Activated naive CD4-positive, alpha-beta T cell treated with anti-CD3 and anti-CD28 coated beads, Interleukin-2, amount 10 ng/mL, durations not matched to agents 7 days and 5 days (primary cell): ENCODE results near the gene PYGL.

Experiments
- CTCF ChIA-PET: fragments of 350-600 bp; sonication (Branson Sonifier 250); formaldehyde crosslinking; loops from one replicate; lab custom pipeline; 2021; ENCODE audit warnings: antibody characterized with exemption; lab: Charles Lee
- DNase-seq: peaks from one replicate; pipeline ENCODE4 v3.0.0-alpha.2; 2020
- H3K27ac Mint-ChIP-seq: one replicate; pipeline ENCODE4 v1.8.0; 2021; ENCODE audit warnings: mild to moderate bottlenecking, moderate library complexity, mixed read lengths
- H3K27me3 Mint-ChIP-seq: one replicate; pipeline ENCODE4 v1.8.0; 2021; ENCODE audit warnings: mild to moderate bottlenecking, mixed read lengths
- H3K36me3 Mint-ChIP-seq: one replicate; pipeline ENCODE4 v1.8.0; 2021; ENCODE audit warnings: mixed read lengths
- H3K4me1 Mint-ChIP-seq: one replicate; pipeline ENCODE4 v1.8.0; 2021; ENCODE audit warnings: mixed read lengths
- H3K4me3 Mint-ChIP-seq: one replicate; pipeline ENCODE4 v1.8.0; 2021; ENCODE audit warnings: mild to moderate bottlenecking, moderate library complexity, mixed read lengths
- H3K9me3 Mint-ChIP-seq: one replicate; pipeline ENCODE4 v1.8.0; 2021; ENCODE audit warnings: mixed read lengths

PYGL gene

GRCh38 chr14:50862036-50862570 lies 82.2 kb downstream of the PYGL start:
- H3K36me3 Mint-ChIP-seq: no peaks in the 10 kb centered on the region
- CTCF ChIA-PET: interaction anchor here (0.8 to 5.9 kb wide), 10 partner anchors 9 to 319 kb away, joined by 3 to 149 read pairs (median 4); no protein-coding TSS in a partner anchor
- no peak overlapping the region for H3K4me3 Mint-ChIP-seq
- no peak overlapping the region for H3K27ac Mint-ChIP-seq
- H3K27me3 Mint-ChIP-seq: peaks cover 40% of the 10 kb centered on the region
- DNase-seq: no peak
- no peaks in the 10 kb centered on the region for H3K9me3 Mint-ChIP-seq
- peaks cover 22% of the 10 kb centered on the region for H3K4me1 Mint-ChIP-seq

DNA sequence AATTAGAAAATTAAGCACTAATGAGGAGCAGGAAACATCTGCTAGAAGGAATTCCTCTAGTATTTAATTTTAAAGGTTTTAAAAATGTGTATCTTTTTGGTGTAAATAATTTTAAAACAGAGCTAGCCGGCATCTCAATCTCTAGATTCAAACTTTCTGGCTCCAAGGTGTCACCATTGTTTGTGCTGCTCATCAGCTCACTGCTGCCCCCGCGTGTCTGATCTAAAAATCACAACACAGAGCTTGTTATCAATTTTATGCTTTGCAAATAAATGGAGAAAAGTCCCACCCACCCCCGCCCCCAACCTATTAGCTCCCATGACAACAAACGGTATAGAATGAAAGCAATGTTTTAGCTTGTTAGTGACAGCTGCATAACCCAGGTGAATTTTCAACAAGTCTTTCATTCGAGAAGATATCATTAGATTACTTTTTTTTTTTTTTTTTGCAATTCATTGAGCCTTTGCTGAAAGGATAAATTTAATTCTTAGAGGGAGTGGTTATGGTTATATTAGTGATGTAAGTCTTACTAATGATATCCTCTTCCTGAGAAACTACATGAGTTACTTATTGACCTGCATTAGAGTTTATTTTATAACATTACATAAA lies 83.7 kb downstream of the PYGL start:
- Mint-ChIP-seq H3K9me3 (no peaks in the 10 kb centered on the region), H3K27ac (peak overlapping the region; percentile 89), H3K27me3 (peaks cover 38% of the 10 kb centered on the region), H3K4me3 (peak overlapping the region; percentile 81), H3K36me3 (no peaks in the 10 kb centered on the region), H3K4me1 (peaks cover 22% of the 10 kb centered on the region)
- peak; percentile 93 for DNase-seq
- CTCF ChIA-PET: interaction anchor here (0.6 to 5.9 kb wide), 44 partner anchors 9 to 540 kb away, joined by 3 to 149 read pairs (median 4); partner anchors contain the start of genes MAP4K5 and TRIM9

- no peaks in the 10 kb centered on the region for H3K36me3 Mint-ChIP-seq
- no peak for DNase-seq
- no peaks in the 10 kb centered on the region for H3K9me3 Mint-ChIP-seq
- H3K4me3 Mint-ChIP-seq: peak overlapping the region; percentile 81
- H3K4me1 Mint-ChIP-seq: peaks cover 26% of the 10 kb centered on the region
- peaks cover 39% of the 10 kb centered on the region for H3K27me3 Mint-ChIP-seq
- CTCF ChIA-PET: interaction anchor here (0.6 to 5.9 kb wide), 23 partner anchors 8 to 597 kb away, joined by 3 to 149 read pairs (median 6); partner anchors contain the start of genes SAV1 and TRIM9
- peak overlapping the region; percentile 3 for H3K27ac Mint-ChIP-seq
Measured at GRCh38 chr14:50859296-50859624, 85.0 kb downstream of the PYGL start.

DNA sequence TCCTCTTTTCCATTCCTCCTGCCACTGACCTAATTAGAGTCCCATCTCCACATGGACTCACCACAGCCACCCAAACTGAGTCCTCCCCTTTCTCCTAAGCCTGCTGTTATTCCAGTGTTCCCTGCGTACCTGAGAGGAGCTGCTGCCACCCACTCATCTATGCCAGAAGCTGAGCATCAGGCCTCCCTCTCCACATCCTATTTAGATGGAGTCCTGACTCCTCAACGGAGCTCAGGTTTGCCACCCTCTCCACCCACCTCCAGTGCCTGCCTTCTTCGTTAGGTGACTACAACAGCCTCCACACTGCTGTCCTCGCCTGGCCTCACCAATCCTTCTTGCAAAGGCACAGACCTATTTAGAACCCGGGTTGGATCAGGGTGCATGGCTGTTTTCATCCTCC lies 87.6 kb downstream of the PYGL start:
- H3K27me3 Mint-ChIP-seq: peaks cover 30% of the 10 kb centered on the region
- H3K4me3 Mint-ChIP-seq: no peak overlapping the region
- CTCF ChIA-PET: interaction anchor here (0.6 to 4.2 kb wide), 3 partner anchors 27 to 81 kb away, joined by 3 to 20 read pairs (median 3); no protein-coding TSS in a partner anchor
- no peaks in the 10 kb centered on the region for H3K9me3 Mint-ChIP-seq
- H3K4me1 Mint-ChIP-seq: peaks cover 20% of the 10 kb centered on the region
- H3K27ac Mint-ChIP-seq: no peak overlapping the region
- H3K36me3 Mint-ChIP-seq: no peaks in the 10 kb centered on the region
- DNase-seq: no peak

- no peak for DNase-seq
- H3K27ac Mint-ChIP-seq: no peak overlapping the region
- H3K4me3 Mint-ChIP-seq: no peak overlapping the region
- no peaks in the 10 kb centered on the region for H3K36me3 Mint-ChIP-seq
- CTCF ChIA-PET: interaction anchor here (2.3 kb wide), 1 partner anchor 78 kb away, joined by 7 read pairs; no protein-coding TSS in a partner anchor
- H3K27me3 Mint-ChIP-seq: peaks cover 34% of the 10 kb centered on the region
- peaks cover 19% of the 10 kb centered on the region for H3K4me1 Mint-ChIP-seq
- no peaks in the 10 kb centered on the region for H3K9me3 Mint-ChIP-seq
Measured at GRCh38 chr14:50855558-50855957, 88.7 kb downstream of the PYGL start.
